KBM-7 (cell line): ENCODE data around the gene TAS2R40.
A peak's percentile ranks its signal among the peaks of the same experiment; 100 is the strongest.

Experiments
- DNase-seq: peaks from one replicate; pipeline ENCODE4 v3.0.0-alpha.2; 2015
- in situ Hi-C: fragments of 300-500 bp; cut with MboI; formaldehyde crosslinking; loops from 2 replicates; pipeline ENCODE4 v1.14.3; 2020; ENCODE audit warnings: low sequenced_read_pairs, low pct_unique_long_range_greater_than_20kb, mixed read lengths

The TAS2R40 gene

GRCh38 chr7:143217806-143218205 is 4.0 kb upstream of the TAS2R40 start:
- in situ Hi-C loops = loop anchor here (10.0 to 25.0 kb wide), 2 partner anchors 203 to 356 kb away; partner anchors contain the start of gene EPHB6
- DNase-seq = no peak

DNA sequence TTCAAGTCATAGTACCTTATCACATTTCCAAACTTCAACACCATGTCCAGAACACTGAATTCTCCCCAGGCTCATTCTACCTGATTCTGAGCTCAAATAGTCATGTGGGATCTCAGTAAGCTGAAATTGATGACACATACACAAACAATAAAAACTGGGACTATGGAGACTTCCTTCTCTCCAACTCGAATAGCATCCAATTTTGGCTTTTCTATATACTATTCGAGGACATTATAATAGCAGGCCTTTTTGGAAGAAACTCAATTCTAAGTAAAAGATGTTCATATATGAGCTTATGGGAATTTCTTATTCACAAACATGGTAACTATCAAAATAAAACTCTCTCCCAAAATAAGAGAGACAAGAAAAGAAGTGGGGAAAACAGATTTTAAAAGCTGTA is 551 bp upstream of the TAS2R40 start:
- no peak for DNase-seq
- in situ Hi-C loops = loop anchor here (25.0 kb wide), 1 partner anchor 359 kb away; the partner anchor contains the start of gene EPHB6

GRCh38 chr7:143222782-143223181 is 945 bp downstream of the TAS2R40 start:
- in situ Hi-C loops = loop anchor here (25.0 kb wide), 1 partner anchor 360 kb away; the partner anchor contains the start of gene EPHB6
- peak; percentile 32 for DNase-seq

- no peak for DNase-seq
- in situ Hi-C loops = loop anchor here (25.0 kb wide), 1 partner anchor 361 kb away; the partner anchor contains the start of gene EPHB6
Observed at GRCh38 chr7:143223784-143224183, 1.9 kb downstream of the TAS2R40 start.

- in situ Hi-C loops = no loop called here
- DNase-seq = no peak
Observed at GRCh38 chr7:143225047-143225446, 3.2 kb downstream of the TAS2R40 start.

DNA sequence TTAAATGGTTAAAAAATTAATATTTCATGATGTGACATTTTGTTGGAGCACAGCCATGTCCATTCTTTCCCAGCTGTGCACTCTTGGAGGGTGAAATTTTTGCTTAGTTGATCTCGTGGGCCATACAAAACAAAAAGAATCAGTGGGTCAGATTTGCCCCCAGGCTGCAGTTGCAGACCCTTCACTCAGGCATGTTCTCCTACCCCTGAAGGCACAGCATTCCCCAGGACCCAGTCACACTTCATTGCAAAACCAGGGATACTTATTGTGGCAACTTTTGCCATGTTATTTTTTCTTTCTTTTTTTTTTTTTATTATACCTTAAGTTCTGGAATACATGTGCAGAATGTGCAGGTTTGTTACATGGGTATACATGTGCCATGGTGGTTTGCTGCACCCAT is 6.0 kb downstream of the TAS2R40 start:
- DNase-seq = no peak
- in situ Hi-C loops = no loop called here

- no peak for DNase-seq
- in situ Hi-C loops = no loop called here
Observed at GRCh38 chr7:143229054-143229790, 7.4 kb downstream of the TAS2R40 start.

DNA sequence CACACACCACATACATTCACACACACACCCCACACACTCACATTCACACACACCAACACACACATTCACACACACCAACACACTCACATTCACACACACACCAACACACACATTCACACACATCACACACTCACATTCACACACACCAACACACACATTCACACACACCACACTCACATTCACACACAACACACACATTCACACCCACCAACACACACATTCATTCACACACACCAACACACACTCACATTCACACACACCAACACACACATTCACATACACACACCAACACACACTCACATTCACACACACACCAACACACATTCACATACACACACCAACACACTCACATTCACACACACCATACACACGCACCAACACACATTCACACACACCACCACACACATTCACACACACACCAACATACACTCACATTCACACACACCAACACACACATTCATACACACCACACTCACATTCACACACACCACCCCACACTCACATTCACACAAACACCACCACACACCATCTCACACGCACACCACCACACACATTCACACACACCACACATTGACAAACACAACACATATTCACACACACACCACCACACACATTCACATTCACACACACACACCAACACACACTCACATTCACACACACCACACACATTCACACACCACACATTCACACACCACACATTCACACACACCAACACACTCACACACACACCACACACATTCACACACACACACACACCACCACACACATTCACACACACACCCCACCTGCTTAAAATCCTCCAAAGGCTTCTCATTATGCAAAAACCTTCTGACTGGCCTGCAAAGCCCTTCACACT is 9.0 kb downstream of the TAS2R40 start:
- in situ Hi-C loops = no loop called here

GRCh38 chr7:143233816-143234532 is 12.1 kb downstream of the TAS2R40 start:
- in situ Hi-C loops = no loop called here
- no peak for DNase-seq

More for the DNA sequence above, 9.0 kb downstream of the TAS2R40 start:
- no peak for DNase-seq

- in situ Hi-C loops = no loop called here
- DNase-seq = no peak
Observed at GRCh38 chr7:143234533-143234875, 12.7 kb downstream of the TAS2R40 start.

GRCh38 chr7:143235561-143235960 is 13.7 kb downstream of the TAS2R40 start:
- DNase-seq = no peak
- in situ Hi-C loops = no loop called here

DNA sequence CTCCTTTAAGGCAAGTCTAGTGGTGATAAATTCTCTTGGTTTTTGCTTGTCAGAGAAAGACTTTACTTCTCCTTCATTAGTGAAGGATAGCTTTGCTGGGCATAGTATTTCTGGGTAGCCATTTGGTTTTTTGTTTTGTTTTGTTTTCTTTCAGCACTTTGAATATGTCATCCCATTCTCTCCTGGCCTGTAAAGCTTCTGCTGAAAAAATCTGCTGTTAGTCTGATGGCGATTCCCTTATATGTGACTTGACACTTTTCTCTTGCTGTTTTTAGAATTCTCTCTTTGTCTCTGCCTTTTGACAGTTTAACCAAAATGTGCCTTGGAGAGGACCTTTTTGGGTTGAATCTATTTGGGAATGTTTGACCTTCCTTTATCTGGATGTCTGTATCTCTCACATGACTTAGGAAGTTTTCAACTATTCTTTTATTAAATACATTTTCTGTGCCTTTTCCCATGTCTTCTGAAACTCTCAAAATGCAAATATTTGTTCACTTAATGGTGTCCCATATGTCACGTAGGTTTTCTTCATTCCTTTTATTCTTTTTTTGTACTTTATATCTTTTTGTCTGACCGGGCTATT is 14.7 kb downstream of the TAS2R40 start:
- no peak for DNase-seq
- in situ Hi-C loops = no loop called here

DNA sequence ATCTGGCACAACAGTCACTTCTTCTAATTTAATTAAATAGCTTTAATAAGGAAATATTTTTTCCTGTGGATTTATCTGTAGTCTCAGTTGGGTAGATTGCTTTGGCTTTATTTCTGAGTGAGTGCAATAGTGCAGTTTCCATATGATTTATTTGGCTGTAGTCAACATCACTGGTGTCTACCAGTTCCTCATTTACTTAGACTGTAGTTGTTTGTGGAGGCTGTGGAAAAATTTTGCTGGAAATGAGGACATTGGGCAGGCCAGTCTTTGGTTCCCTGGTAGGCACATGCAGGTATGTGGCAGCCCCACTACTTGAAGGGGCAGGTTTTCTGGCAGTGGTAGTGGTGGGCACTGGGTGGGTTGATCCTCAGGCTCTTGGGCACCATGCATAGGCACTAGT is 15.5 kb downstream of the TAS2R40 start:
- in situ Hi-C loops = no loop called here
- no peak for DNase-seq

DNA sequence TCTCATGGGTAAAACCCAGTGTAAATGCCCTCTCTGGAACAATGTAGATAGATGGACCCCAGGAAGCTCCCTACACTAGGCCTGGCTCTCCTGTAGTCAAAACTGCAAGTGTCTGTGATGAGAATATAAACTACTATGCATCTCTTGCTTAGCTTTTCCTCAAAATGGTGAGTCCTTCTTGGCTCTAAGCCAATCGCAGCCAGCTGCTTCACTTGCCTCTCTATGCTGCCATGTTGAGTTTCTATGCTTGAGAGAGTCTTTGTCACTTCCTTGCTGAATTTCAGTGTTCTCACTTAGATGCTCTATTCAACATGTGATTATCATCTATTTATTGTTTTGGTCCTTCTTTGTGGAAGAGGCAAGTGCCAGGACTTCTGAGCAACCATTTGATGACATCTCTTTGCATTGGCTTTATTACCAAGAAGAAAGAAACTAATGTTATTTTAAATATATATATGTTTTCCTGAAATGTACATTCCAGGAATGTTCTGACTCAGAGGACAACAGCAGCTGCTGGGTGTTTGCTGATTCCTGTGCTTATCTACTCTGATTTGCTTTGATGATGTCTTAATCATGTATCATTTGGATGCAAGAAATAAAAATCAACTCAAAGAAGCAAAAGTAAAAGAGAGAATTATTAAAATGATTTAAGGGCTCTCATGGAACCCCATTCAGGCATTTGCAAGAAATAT is 16.6 kb downstream of the TAS2R40 start:
- in situ Hi-C loops = no loop called here
- DNase-seq = no peak

- peak; percentile 15 for DNase-seq
- in situ Hi-C loops = no loop called here
Observed at GRCh38 chr7:143239813-143240212, 18.0 kb downstream of the TAS2R40 start.

DNA sequence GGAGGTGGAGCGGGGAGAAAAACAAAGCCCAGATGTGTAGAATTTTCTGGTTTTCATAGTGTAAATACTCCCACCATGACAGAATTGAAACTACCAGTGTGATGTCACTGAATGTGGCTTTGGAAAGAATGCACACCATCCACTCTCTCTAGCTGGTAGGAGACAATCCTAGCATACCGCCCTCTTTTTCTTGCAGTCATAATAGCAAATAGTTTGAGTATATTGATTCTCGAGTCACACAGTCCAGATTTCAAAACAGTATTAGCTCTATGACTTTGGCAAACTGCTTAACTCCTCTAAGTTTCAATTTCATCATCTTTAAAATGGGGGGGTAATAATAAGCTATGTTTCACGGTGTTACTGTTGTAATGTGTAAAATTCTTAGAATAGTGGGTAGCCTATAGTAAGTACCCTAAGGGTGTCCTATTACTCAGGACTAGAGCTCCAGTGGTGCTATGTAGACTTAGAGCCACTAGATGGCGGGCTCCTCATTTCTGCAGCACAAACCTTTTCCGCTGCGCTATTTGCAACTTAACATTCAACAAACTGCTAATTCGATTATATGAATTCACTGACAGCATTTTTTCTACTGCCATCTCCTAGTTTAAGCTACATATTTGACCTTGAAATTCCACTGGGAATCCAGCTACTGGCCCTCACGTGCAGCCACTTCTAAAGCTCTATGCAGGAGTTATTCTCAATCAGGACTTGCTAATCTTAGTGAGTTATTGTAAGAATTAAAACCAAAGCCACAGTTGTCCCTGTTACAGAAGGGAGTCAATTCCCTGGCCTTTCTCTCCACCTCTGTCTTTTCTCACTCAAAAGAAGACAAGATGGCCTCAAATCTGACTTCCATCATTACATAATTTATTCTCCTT is 18.7 kb downstream of the TAS2R40 start:
- DNase-seq = peak; percentile 78
- in situ Hi-C loops = no loop called here

- no peak for DNase-seq
- in situ Hi-C loops = no loop called here
Observed at GRCh38 chr7:143242306-143242705, 20.5 kb downstream of the TAS2R40 start.

DNA sequence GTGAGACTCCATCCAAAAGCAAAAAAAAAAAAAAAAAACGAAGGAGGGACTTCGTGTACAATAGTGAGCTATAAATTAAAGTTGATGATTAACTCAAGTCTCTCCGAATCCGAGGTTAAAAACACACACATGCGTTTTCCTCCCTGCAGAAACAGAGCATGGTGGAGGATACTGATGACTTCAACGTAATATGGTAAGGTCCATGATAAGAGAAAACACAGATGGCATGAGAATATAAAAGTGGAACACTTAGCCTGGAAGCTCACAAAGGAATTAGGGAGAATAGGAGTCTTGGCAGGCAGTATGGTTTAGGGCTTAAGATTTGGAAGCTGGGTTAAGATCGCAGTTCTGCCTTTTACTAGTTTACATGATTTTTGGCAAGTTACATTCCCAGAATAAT is 21.3 kb downstream of the TAS2R40 start:
- no peak for DNase-seq
- in situ Hi-C loops = no loop called here
